GF-D8 (cell line): ENCODE results near the gene YJU2.
"Not testable (repeated sequence)": the region's sequence is repeated elsewhere in the genome, so short reads cannot be mapped to it uniquely, and the experiment has no call there.

Experiments
- DNase-seq: peaks from one replicate; lab custom pipeline; 2025; lab: John Stamatoyannopoulos, UW

Gene YJU2

DNA sequence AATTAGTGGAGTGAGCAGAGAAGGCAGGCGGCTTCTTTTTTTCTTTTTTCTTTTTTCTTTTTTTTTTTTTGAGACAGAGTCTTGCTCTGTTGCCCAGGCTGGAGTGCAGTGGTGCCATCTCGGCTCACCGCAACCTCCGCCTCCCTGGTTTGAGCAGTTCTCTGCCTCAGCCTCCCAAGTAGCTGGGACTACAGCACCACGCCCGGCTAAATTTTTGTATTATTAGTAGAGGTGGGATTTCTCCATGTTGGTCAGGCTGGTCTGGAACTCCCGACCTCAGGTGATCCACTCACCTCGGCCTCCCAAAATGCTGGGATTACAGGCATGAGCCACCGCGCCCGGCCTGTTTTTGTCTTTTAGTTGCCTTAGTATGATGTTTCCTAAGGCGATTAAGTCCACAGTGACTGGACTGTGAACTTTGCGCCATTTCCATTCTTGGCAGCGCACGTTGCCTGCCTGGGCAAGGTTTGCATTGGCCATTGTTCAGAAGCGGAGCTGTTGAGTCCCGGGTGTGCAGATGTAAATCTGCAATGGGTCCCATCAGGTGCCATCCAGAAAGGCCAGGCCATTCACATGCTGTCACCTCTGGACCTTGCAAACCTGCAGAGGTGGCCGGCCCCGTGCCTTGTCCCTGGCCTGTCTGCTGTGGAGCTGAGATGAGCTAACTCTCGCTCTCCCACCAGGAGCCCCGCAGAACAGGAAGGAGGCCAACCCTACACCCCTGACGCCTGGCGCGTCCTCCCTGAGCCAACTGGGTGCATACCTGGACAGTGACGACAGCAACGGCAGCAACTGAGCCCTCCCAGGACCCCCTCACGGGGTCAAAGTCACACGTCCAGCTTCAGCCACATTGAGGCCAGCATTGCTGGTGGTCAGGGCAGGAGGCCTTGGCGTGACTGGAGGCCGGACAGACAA is 21.3 kb downstream of the YJU2 start:
- DNase-seq = no peak

DNA sequence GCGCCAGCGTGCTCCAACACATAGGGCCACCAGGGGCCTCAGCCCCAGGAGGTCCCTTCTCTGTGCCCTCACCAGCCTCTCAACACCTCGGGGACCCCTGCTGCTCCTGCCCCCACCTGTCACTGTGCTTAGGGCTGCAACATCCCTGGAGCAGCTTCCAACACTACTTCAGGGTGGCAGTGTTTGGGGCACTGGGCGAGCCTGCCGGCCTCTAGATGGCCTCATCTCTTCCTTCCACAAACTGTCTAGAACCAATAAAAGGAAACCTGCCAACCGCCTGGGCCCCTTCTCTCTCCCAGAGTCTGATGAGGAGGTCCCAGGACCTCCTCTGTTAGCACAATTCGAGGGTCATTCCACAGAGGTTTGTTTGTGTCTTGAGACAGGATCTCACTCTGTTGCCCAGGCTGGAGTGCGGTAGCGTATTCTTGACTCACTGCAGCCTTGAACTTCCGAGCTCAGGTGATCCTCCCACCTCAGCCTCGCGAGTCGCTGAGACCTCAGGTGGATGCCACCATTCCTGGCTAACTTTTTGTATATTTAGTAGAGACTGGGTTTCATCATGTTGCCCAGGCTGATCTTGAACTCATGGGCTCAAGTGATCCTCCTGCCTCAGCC is 22.0 kb downstream of the YJU2 start:
- no peak for DNase-seq

- DNase-seq = no peak
These were observed 26.0 kb downstream of the YJU2 start for GRCh38 chr19:4272894-4273293.

GRCh38 chr19:4274321-4274686 is 27.4 kb downstream of the YJU2 start:
- DNase-seq = not testable (repeated sequence)

DNA sequence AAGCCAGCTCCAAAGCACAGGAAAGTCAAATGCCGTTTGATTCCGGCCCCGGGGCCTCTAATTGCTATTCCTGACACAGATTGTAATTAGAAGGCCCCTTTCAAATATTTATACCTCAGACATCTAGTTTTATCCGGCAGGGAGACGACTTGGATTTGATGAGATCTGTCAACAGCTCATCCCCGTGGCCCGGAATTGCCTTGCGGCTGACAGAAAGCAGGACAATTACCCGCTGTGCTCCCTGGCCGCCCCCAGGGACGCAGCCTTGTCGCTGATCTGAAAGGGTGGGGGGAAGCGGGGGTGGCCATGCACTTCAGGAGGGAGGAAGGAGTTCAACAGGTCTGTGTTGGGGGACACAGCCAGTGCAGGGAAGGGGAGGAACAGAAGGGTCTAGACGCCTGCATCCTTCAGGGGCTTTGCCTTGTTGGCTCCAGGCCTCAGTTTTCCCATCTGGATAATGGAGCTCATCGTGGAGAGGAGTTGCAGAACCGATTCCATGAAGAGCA is 30.4 kb downstream of the YJU2 start:
- no peak for DNase-seq

- no peak for DNase-seq
These were observed 31.1 kb downstream of the YJU2 start for GRCh38 chr19:4278010-4278409.

DNA sequence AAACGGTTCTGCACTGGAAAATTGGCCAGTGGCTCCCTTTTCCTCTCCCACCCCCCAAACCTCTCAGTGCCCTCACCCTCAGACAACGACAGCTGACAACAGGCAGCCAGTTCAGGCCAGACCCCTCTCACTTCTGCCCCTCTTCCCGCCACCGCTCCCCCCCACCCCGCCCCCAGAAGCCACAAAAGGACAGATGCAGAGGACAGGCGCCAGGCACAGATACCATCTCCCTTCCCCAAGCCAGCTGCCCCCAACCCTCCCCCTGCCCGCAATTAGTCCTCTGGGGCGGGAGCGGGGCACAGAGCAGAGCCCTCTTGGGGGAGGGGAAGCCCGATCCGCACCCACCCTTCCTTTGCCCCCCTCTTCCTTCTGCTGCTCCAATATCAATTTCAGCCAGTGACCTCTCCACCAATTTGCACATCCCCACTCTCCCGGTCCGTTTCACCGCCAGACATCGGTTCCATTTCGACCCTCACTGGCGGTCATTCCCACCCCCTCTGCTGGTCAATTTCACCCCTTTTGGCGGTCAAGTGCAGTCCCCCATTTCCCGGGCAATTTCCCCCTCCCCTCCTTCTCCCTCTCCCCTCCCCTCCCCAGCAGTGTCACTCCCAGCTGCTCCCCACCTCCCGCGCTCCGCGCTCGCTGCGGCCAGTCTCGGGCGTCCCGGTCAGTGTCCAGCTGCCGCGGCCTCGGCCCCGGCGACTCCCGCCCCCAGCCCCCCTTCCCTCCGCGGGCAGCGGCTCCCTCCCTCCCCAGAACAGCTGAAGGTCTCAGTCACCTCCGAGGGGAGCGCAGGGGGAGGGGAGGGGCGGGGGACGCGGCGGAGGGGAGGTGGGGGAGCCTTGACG is 31.8 kb downstream of the YJU2 start, which contains the start of gene SHD:
Gene SHD (plus strand): TSS at position 848 of the 848 bp plus-strand sequence. CDS start 798 bp downstream, outside the sequence.
- no peak for DNase-seq

DNA sequence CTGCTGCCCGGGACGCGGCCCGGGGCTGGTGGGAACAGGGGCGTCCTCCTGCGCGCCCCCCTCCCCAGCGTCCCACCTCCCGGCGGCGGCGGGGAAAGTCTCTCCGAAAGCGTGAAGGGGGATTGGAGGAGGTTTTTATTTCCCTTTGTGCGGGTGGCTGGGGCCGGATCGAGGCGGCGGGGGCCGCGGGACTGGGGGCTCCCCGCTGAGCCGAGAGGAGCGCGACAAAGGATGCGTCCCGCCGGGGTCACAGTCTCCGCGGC is 32.3 kb downstream of the YJU2 start:
- DNase-seq = no peak

- no peak for DNase-seq
These were observed 32.9 kb downstream of the YJU2 start for GRCh38 chr19:4279530-4280422.

- no peak for DNase-seq
These were observed 37.5 kb downstream of the YJU2 start for GRCh38 chr19:4284176-4284958.

DNA sequence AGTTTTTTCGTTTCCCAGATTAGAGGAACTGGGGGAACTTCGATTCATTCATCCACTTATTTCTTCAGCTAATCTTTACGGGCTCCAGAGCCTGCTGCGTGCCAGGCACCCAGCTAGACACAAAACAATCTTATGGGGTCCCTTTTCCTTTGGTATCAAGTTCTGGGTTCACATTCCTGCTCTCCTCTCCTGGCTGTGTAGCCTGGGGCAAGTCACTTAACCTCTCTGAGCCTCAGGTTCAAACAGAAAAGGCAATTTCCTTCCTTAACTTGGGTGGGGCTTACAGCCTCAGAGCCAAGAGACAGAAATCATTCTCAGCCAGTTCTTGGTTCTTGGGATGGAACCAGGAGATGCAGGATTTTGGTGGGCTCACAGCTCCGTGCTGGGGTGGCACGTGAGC is 38.1 kb downstream of the YJU2 start:
- DNase-seq = no peak

DNA sequence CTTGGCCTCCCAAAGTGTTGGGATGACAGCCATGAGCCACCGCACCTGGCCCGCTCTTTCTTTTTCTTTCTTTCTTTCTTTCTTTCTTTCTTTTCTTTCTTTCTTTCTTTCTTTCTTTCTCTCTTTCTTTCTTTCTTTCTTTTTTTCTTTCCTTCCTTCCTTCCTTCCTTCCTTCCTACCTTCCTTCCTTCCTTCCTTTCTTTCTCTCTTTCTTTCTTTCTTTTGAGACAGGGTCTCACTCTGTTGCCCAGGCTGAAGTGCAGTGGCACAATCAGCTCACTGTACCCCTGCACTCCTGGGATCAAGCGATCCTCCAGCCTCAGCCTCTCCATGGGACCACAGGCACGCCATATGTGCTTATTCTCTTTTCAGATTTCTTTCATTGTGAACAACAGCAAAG is 39.3 kb downstream of the YJU2 start:
- not testable (repeated sequence) for DNase-seq

DNA sequence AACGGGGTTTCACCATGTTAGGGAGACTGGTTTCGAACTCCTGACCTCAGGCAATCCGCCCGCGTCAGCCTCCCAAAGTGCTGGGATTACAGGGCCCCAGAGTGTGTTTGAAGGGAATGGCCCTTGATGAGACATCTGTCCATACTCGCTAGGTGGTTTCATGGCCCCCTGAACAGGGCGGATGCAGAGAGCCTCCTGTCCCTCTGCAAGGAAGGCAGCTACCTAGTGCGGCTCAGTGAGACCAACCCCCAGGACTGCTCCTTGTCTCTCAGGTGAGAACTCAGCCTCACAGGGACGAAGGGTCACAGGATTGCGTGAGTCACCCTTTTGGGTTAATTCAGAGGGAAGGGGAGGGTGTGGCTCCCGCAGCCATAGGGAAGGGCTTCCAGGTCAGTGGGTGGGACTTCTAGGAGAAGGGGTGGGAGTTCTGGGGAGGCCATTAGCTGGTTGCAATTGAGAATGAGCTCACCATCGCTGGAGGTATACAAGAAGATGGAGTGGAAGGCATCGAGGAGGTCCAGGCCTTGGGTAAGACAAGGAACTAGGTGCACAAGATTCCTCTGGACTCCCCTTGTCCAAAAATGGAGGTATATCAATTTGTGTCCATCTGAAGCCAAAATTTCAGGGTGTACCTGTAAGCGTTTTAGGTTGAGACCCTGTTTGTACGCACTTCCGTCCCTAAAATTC is 41.4 kb downstream of the YJU2 start:
- DNase-seq = no peak

DNA sequence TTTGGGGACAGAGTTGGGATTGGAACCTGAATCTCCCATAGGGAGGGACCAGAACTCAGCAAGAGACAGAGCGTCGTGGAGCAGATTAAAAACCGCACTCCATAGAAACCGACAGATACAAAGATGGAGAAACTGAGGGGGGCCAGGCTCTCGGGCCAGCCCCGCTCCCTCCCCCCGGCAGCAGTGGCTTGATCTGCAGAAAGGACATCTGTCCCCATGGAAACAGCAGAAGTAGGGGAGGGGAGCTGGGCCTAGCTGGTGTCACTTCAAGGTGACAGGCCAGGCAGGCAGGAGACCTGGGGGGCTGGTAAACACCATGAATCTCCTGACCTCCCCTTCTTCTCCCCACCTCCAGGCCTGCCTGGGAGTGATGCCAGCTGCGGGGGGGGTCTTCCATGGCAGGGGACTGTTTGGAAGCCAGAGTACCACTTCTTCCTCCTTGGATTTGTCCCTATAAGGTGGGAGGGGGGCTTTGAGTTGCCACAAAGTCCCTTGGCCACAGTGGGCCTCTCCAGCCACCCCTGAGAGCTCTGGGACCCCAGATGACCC is 44.4 kb downstream of the YJU2 start:
- no peak for DNase-seq

- DNase-seq = no peak
These were observed 45.6 kb downstream of the YJU2 start for GRCh38 chr19:4292515-4292914.

DNA sequence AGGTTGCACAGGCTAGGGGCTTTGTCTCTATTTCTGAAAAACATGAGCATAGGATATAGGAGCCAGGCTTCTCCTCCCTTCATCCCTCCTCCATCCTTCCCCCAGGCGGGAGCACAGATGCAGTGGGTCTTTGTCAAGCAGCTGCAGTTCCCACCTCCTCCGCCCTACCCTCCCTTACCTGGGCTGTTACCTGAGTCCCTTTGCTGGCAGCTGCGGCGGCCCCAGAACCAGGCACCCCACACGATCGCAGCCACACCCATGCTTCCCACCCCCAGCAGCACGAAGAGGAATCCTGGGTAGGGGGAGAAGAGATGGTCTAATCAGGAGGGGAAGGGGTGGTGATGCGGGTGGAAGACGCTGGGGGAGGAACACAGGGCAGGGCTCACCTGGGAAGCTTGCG is 47.5 kb downstream of the YJU2 start:
- DNase-seq = no peak

DNA sequence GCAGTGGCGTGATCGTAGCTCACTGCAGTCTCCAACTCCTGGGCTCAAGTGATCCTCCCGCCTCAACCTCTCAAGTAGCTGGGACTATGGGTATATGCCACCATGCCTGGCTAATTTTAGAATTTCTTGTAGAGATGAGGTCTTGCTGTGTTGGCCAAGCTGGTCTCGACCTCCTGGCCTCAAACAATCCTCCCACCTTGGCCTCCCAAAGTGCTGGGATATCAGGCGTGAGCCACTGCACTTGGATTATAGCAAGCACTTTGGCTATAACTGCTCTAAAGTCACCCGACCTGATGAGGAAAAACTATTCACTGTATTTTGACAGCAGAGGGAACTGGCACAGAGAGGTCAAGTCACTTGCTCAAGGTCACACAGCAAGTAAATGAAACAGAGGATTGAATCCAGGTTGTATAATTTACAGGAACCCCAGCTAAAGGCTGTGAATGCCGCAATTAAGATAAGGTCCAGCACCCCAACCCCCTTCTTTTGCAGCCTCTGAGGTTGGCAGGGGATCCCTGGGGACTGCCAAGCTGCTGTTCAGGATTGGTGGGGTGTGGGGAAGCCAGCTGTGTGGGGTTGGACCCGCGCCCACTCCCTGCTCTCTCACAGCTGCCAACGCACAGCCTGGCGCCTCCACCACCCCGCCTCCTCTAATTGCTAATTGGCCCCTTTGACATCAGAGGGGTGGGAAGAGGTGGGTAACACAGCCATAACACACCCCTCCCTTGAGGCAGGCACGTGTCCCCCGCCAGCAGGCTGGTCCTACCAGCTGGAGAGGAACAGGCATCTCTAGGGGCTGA is 49.3 kb downstream of the YJU2 start:
- no peak for DNase-seq

- no peak for DNase-seq
These were observed 51.3 kb downstream of the YJU2 start for GRCh38 chr19:4297901-4298809.
